IMR-90 (cell line): ENCODE data around the gene FAM171A1.

Experiments
- BHLHE40 ChIP-seq: fragments of 150-350 bp; IDR thresholded peaks from 2 replicates; pipeline ENCODE4 v1.6.1; 2016; ENCODE audit warnings: mild to moderate bottlenecking, low read depth, low read length
- CEBPB ChIP-seq: IDR thresholded peaks from 2 replicates; pipeline ENCODE4 v1.6.1; 2012; ENCODE audit warnings: low read depth, low read length, improper control_type of control experiment
- CTCF ChIP-seq: conservative IDR thresholded peaks from 2 replicates; pipeline ENCODE4 v1.5.1; 2012; ENCODE audit warnings: mild to moderate bottlenecking, low read depth, low read length, improper control_type of control experiment
- ELK1 ChIP-seq: fragments of 150-350 bp; IDR thresholded peaks from 2 replicates; pipeline ENCODE4 v1.6.1; 2016; ENCODE audit warnings: low read depth, mild to moderate bottlenecking, low read length, moderate library complexity, borderline replicate concordance
- FOS ChIP-seq: fragments of 150-350 bp; IDR thresholded peaks from 2 replicates; pipeline ENCODE4 v1.6.1; 2016; ENCODE audit warnings: low read depth, low read length
- MAFK ChIP-seq: IDR thresholded peaks from 2 replicates; pipeline ENCODE4 v1.6.1; 2012; ENCODE audit warnings: low read depth, low read length, improper control_type of control experiment
- MAZ ChIP-seq: IDR thresholded peaks from 2 replicates; pipeline ENCODE4 v1.6.1; 2012; ENCODE audit warnings: low read depth, mild to moderate bottlenecking, low read length, improper control_type of control experiment, moderate library complexity, borderline replicate concordance
- MXI1 ChIP-seq: IDR thresholded peaks from 2 replicates; pipeline ENCODE4 v1.6.1; 2012; ENCODE audit warnings: low read depth, mild to moderate bottlenecking, low read length, moderate library complexity, borderline replicate concordance
- POLR2A ChIP-seq: IDR thresholded peaks from 2 replicates; pipeline ENCODE4 v1.6.1; 2012; ENCODE audit warnings: mild to moderate bottlenecking, low read depth, low read length
- RAD21 ChIP-seq: IDR thresholded peaks from 2 replicates; pipeline ENCODE4 v1.6.1; 2012; ENCODE audit warnings: low read length, improper control_type of control experiment
- RCOR1 ChIP-seq: IDR thresholded peaks from 2 replicates; pipeline ENCODE4 v1.6.1; 2012; ENCODE audit warnings: mild to moderate bottlenecking, low read length, improper control_type of control experiment; ENCODE audit not compliant: insufficient replicate concordance
- RFX5 ChIP-seq: IDR thresholded peaks from 2 replicates; pipeline ENCODE4 v1.8.0; 2012; ENCODE audit warnings: low read depth, mild to moderate bottlenecking, low read length, moderate library complexity
- SMC3 ChIP-seq: fragments of 150-350 bp; IDR thresholded peaks from 2 replicates; pipeline ENCODE4 v1.6.1; 2016; ENCODE audit warnings: low read depth, mild to moderate bottlenecking, antibody characterized with exemption, low read length, moderate library complexity
- USF2 ChIP-seq: fragments of 150-350 bp; IDR thresholded peaks from 2 replicates; pipeline ENCODE4 v1.6.1; 2017; ENCODE audit warnings: mild to moderate bottlenecking, antibody characterized with exemption, low read length, low read depth

- TF ChIP-seq POLR2A (no peak), CTCF (no peak), USF2 (no peak), RCOR1 (no peak), BHLHE40 (no peak), RAD21 (no peak), ELK1 (no peak), MXI1 (no peak), FOS (no peak), SMC3 (no peak), MAFK (no peak), RFX5 (no peak), CEBPB (no peak), MAZ (no peak)
Observed at GRCh38 chr10:15368101-15368855, 2.8 kb downstream of the FAM171A1 start.
